DMS114 treated with DMSO at 0.1 percent for 48 hours (cell line): ENCODE measurements around the gene ZNF830.
A peak's percentile ranks its signal among the peaks of the same experiment; 100 is the strongest.
"Not testable (repeated sequence)": the region's sequence is repeated elsewhere in the genome, so short reads cannot be mapped to it uniquely, and the experiment has no call there.

Experiments
- DNase-seq: peaks from one replicate; lab custom pipeline; 2025; ENCODE audit not compliant: unreplicated experiment; lab: John Stamatoyannopoulos, UW

ZNF830 gene

DNA sequence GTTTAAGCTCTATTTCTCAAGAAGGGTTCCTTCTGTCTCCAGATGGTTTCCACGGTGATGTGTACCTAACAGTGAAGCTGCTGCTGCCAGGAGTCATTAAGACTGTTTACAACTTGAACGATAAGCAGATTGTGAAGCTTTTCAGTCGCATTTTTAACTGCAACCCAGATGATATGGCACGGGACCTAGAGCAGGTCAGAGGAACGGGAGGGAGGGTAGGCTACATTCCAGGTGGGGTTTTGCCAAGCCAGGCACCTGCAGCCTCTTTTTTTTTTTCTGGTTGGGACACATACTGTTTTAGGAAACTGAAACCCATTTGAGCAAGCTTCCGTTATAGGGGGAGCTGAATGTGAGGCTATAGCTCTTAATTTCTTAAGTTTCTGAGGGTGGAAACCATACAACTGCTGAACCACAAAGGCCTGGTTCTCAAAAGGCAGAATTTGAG is 29.6 kb downstream of the ZNF830 start:
- DNase-seq, result no peak

- no peak for DNase-seq
These were observed 30.3 kb downstream of the ZNF830 start for GRCh38 chr17:34991606-34992005.

DNA sequence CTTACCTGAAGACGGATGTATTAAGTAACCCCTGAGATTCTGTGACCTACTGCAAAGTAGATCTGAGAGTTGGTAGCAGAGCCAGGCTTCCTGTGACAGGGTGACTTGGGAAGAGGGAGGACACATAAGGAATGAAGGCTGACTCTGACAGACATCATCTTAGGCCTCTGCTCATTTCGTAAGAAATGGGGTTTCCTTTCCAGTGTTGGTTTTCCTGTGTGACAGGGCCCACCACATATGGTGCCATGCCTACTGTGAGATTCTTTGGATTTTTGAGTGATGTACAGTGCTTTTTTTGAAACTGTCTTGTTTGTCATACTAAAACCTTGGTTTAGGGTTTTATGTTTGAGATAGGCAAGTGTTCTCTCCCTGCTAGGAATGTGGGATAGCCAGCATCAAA is 31.7 kb downstream of the ZNF830 start:
- DNase-seq, result no peak

- DNase-seq, result no peak
These were observed 35.3 kb downstream of the ZNF830 start for GRCh38 chr17:34996422-34997285.

GRCh38 chr17:34997355-34997862 is 36.1 kb downstream of the ZNF830 start:
- no peak for DNase-seq

DNA sequence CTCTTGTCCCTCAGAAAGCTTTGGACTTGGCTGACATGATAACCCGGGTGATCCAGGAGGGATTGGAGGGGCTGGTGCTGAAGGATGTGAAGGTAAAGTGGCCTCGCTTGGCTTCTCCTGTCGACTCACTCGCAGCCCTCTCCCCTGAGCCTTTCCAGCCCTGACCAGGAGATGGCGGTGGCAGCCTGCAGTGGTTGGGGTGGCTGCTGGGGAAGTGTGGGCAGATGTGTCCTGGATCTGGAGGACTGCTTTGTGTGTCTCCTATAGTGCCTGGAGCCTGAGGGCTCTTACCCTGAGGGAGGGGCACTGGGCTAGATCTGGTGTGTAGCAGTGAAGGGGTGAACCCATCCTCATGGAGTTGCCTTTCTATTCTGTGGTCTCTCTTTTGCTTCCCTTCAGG is 36.9 kb downstream of the ZNF830 start:
- peak; percentile 5 for DNase-seq

DNA sequence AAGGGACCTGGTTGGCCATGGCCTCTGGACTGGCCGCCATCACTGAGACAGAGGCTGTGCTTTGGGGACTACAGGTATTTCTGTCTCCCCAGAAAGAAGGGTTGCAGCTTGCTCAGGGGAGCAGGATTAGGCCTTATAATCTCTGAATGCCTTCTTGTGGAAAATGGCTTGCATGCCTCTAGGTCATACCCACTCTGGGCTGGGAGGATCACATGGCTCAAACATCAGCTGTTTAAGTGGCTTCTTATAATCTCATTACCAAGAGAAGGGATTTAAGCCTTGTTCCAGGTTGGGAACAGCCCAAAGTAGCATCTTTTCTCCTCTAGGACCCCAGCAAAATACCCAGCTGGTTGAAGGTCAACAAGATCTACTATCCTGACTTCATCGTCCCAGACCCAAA is 38.1 kb downstream of the ZNF830 start:
- DNase-seq, result no peak

DNA sequence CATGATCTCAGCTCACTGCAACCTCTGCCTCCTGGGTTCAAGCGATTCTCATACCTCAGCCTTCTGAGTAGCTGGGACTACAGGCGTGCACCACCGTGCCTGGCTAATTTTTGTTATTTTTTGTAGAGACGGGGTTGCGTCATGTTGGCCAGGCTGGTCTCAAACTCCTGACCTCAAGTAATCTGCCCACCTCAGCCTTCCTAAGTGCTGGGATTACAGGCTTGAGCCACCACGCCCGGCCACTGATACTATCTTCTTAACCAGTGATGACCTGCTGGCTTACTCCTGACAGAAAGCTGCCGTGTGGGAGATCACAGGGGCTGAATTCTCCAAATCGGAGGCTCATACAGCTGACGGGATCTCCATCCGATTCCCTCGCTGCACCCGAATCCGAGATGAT is 39.6 kb downstream of the ZNF830 start:
- not testable (repeated sequence) for DNase-seq

DNA sequence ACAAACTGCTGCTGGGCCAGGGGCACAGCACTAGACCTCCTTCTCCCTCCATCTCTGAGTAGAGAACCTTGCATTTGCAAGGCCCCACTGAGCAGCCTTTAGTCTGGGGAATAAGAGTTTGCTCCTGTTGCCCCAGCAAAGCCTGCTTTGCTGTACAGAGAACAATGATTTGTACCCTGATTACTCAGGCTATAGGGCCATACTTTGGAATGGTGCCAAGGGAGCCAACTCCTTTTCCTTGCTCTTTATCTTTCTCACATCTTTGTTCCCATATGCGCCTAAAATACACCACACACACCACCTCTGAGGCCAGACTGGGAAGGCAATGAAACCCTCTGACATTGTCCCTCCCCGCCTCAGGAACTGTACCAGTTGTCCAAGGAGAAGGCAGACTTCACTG is 40.2 kb downstream of the ZNF830 start:
- DNase-seq, result no peak

- no peak for DNase-seq
These were observed 41.7 kb downstream of the ZNF830 start for GRCh38 chr17:35002876-35003551.

- no peak for DNase-seq
These were observed 42.4 kb downstream of the ZNF830 start for GRCh38 chr17:35003778-35004177.

GRCh38 chr17:35006345-35006744 is 45.0 kb downstream of the ZNF830 start:
- no peak for DNase-seq

DNA sequence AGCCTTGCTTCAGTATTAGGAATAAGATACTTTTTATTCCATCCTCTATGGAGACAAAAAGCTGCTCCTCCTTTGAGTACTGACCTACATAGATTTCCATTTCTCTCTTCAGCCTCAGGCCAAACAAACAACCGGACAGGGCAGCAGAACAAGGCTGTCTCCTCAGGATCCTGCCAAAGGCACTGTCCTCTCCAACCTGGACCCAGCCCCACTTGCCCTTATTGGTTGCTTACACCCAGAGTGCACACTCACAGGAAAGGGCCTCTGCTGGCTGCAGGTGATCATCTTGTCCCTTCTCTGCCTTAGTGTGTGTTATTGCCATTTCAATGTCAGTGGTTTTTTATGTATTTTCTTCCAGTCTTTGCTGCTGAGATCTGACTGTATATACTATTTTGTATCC is 45.6 kb downstream of the ZNF830 start:
- DNase-seq, result no peak

- no peak for DNase-seq
These were observed 48.8 kb downstream of the ZNF830 start for GRCh38 chr17:35010093-35010492.

DNA sequence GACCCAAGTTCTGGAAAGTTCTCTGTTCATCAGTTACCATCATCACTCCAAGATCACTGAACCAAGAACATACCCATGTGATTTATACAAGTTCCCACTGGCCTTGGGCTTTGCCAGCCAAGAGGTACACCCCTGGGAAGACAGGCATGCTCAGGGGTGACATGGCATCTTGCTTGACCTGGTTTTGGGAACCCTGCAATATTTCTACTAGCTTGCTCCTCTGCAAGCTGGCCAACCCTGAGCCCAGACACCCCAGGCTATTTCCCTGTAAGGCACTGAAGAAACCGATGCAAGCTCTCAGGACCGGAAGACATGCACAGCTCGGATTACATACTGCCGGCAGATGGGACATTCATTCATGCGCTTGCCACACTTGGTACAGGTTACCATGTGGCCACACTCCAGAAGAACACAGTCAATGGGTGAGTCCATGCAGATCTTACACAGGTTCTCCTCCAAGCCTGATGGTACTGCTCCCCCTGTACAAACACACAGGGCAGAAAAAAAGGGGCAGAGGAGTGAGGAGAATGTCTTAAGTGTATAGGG is 50.4 kb downstream of the ZNF830 start:
- no peak for DNase-seq
